MM.1S (cell line): ENCODE measurements around the gene NEURL1.

Experiments
- DNase-seq: peaks from one replicate; pipeline ENCODE4 v3.0.0-alpha.2; 2015
- H2AFZ ChIP-seq: fragments of 300-600 bp; sonication (generic); 2 replicates; pipeline ENCODE4 v1.6.0; 2016; ENCODE audit warnings: antibody characterized with exemption, low read length
- H3F3A ChIP-seq: fragments of 300-600 bp; sonication (generic); 2 replicates; pipeline ENCODE4 v1.6.1; 2016; ENCODE audit warnings: mild to moderate bottlenecking, antibody characterized with exemption, low read length, moderate library complexity, mixed read lengths; ENCODE audit not compliant: insufficient read depth
- H3K27ac ChIP-seq: fragments of 300-600 bp; sonication (generic); 2 replicates; pipeline ENCODE4 v1.5.1; 2016; ENCODE audit warnings: mild to moderate bottlenecking, low read length
- H3K27me3 ChIP-seq: fragments of 300-600 bp; sonication (generic); replicated peaks from 2 replicates; pipeline ENCODE4 v1.6.0; 2016; ENCODE audit warnings: low read length; ENCODE audit not compliant: insufficient read depth
- H3K36me3 ChIP-seq: fragments of 300-600 bp; sonication (generic); replicated peaks from 2 replicates; pipeline ENCODE4 v1.6.1; 2016; ENCODE audit warnings: mild to moderate bottlenecking, low read length, mixed read lengths; ENCODE audit not compliant: insufficient read depth
- H3K4me1 ChIP-seq: fragments of 300-600 bp; sonication (generic); 2 replicates; pipeline ENCODE4 v1.6.1; 2016; ENCODE audit warnings: low read length, mixed read lengths
- H3K4me2 ChIP-seq: fragments of 300-600 bp; sonication (generic); 2 replicates; pipeline ENCODE4 v1.6.0; 2016; ENCODE audit warnings: low read depth, low read length
- H3K4me3 ChIP-seq: fragments of 300-600 bp; sonication (generic); 2 replicates; pipeline ENCODE4 v1.5.1; 2016; ENCODE audit warnings: low read length, mixed read lengths
- H3K79me2 ChIP-seq: fragments of 300-600 bp; sonication (generic); 2 replicates; pipeline ENCODE4 v1.6.1; 2016; ENCODE audit warnings: mixed run types, low read length, mixed read lengths
- H3K9ac ChIP-seq: fragments of 300-600 bp; sonication (generic); 2 replicates; pipeline ENCODE4 v1.6.1; 2016; ENCODE audit warnings: low read length, mixed read lengths
- H3K9me2 ChIP-seq: fragments of 300-600 bp; sonication (generic); replicated peaks from 2 replicates; pipeline ENCODE4 v1.6.1; 2016; ENCODE audit warnings: mild to moderate bottlenecking, low read length, mixed read lengths; ENCODE audit not compliant: insufficient read depth
- H3K9me3 ChIP-seq: fragments of 300-600 bp; sonication (generic); replicated peaks from 2 replicates; pipeline ENCODE4 v1.6.1; 2016; ENCODE audit warnings: mild to moderate bottlenecking, low read length, mixed read lengths; ENCODE audit not compliant: insufficient read depth
- H4K20me1 ChIP-seq: fragments of 300-600 bp; sonication (generic); 2 replicates; pipeline ENCODE4 v1.6.1; 2016; ENCODE audit warnings: mild to moderate bottlenecking, low read length, moderate library complexity, mixed read lengths; ENCODE audit not compliant: insufficient read depth
- EZH2 ChIP-seq: fragments of 300-600 bp; sonication (generic); optimal IDR thresholded peaks from 2 replicates; pipeline ENCODE3; 2017; ENCODE audit warnings: low read depth, mild to moderate bottlenecking, antibody characterized with exemption, low read length, mixed read lengths
- EZH2phosphoT487 ChIP-seq: fragments of 300-600 bp; sonication (generic); IDR thresholded peaks from 2 replicates; pipeline ENCODE4 v1.6.1; 2018; ENCODE audit warnings: antibody characterized with exemption, low read length
- TF ChIP-seq, protein P1 (sequence below): fragments of 300-600 bp; sonication (generic); IDR thresholded peaks from 2 replicates; pipeline ENCODE4 v1.5.1; 2016; ENCODE audit warnings: antibody characterized with exemption, low read length, mixed read lengths

The NEURL1 gene

DNA sequence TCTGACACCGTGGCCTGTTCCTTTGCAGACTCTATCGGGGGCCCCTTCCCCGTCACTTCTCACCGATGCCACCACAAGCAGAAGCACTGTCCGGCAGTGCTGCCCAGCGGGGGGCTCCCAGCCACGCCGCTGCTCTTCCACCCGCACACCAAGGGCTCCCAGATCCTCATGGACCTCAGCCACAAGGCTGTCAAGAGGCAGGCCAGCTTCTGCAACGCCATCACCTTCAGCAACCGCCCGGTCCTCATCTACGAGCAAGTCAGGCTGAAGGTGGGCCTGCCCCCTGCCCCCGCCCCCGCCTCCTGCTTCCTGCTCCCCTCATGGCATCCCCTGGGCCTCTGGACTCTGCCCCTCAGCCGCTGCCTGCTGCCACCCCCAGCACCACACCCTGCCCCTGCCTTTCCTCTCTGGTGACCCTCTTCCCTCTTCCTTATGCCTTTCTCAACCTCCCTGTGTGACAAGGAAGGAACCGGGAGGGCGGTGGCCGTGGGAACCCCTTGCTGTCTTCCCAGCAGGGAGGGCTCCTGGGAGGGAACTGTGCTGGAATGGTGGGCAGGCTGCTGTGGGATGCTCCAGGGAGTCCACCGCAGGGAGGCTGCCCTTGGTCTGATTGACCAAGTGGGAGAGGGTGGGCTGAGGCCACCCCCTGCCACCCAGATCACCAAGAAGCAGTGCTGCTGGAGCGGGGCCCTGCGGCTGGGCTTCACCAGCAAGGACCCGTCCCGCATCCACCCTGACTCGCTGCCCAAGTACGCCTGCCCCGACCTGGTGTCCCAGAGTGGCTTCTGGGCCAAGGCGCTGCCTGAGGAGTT lies 77.5 kb downstream of the NEURL1 start:
- H3K4me2 ChIP-seq: no peak overlapping the region
- TF ChIP-seq, protein P1, sequence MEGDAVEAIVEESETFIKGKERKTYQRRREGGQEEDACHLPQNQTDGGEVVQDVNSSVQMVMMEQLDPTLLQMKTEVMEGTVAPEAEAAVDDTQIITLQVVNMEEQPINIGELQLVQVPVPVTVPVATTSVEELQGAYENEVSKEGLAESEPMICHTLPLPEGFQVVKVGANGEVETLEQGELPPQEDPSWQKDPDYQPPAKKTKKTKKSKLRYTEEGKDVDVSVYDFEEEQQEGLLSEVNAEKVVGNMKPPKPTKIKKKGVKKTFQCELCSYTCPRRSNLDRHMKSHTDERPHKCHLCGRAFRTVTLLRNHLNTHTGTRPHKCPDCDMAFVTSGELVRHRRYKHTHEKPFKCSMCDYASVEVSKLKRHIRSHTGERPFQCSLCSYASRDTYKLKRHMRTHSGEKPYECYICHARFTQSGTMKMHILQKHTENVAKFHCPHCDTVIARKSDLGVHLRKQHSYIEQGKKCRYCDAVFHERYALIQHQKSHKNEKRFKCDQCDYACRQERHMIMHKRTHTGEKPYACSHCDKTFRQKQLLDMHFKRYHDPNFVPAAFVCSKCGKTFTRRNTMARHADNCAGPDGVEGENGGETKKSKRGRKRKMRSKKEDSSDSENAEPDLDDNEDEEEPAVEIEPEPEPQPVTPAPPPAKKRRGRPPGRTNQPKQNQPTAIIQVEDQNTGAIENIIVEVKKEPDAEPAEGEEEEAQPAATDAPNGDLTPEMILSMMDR: no peak
- TF ChIP-seq EZH2: no peak
- no peak for TF ChIP-seq EZH2phosphoT487
- H3K36me3 ChIP-seq: no peaks in the 10 kb centered on the region
- H3K79me2 ChIP-seq: no peaks in the 10 kb centered on the region
- no peaks in the 10 kb centered on the region for H3F3A ChIP-seq
- no peaks in the 10 kb centered on the region for H3K4me1 ChIP-seq
- no peak overlapping the region for H3K9ac ChIP-seq
- no peaks in the 10 kb centered on the region for H3K27me3 ChIP-seq
- no peak overlapping the region for H3K4me3 ChIP-seq
- H3K9me3 ChIP-seq: no peaks in the 10 kb centered on the region
- H4K20me1 ChIP-seq: no peaks in the 10 kb centered on the region
- H2AFZ ChIP-seq: no peak overlapping the region
- no peak for DNase-seq
- no peaks in the 10 kb centered on the region for H3K9me2 ChIP-seq
- no peak overlapping the region for H3K27ac ChIP-seq

DNA sequence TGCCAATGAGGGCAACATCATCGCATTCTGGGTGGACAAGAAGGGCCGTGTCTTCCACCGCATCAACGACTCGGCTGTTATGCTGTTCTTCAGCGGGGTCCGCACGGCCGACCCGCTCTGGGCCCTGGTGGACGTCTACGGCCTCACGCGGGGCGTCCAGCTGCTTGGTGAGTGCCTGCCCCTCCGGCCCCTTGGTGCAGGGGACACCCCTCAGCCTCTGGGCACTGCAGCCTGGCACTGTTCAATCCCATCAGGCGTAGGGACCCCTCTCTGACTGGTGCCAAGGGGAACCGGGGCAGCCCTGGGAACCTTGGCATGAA lies 78.1 kb downstream of the NEURL1 start:
- no peaks in the 10 kb centered on the region for H4K20me1 ChIP-seq
- H3K27ac ChIP-seq: no peak overlapping the region
- no peak overlapping the region for H3K4me3 ChIP-seq
- no peaks in the 10 kb centered on the region for H3F3A ChIP-seq
- no peak overlapping the region for H3K9ac ChIP-seq
- H3K36me3 ChIP-seq: no peaks in the 10 kb centered on the region
- no peaks in the 10 kb centered on the region for H3K79me2 ChIP-seq
- H2AFZ ChIP-seq: no peak overlapping the region
- no peaks in the 10 kb centered on the region for H3K9me3 ChIP-seq
- H3K4me2 ChIP-seq: no peak overlapping the region
- TF ChIP-seq EZH2phosphoT487: no peak
- no peak for DNase-seq
- H3K9me2 ChIP-seq: no peaks in the 10 kb centered on the region
- no peaks in the 10 kb centered on the region for H3K27me3 ChIP-seq
- no peaks in the 10 kb centered on the region for H3K4me1 ChIP-seq

DNA sequence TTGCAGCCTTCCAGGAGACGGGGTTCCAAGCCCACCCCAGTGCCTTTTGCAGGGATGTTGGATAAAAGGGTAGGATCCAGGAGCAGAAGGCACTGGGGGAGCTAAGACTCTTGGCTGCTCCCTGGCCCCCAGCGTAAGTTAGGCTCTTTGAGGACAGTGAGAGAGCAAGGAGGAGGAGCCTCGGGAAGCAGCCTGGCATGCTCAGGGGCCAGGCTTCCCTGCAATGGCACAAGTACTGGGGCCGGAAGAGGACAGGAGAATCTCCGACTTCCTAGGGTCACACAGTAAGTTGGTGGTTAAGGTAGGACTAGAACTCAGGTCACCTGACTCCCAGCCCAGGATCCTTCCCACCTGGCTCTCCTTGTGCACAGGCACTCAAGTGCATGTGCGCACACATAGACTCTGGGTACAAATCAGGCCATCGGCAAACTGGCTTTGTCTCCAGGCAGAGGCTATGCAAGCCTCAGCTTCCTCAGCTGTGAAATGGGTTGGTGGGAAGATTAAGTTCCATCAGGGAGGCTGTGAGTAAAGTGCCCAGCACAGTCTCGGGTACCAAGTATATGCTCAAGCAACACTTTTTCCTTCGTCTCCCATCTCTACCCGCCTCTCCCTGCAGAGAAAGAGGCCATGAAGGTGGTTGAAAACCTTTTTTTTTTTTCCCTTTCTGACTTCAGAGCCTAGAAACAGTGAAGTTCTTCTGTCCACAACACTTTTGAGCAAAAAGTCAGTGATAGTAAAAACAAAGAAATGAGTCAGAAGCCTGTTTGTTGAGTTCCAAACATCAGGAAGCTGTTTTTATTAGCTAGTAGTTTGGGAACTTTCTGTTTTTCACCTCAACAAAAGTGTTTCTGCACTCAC lies 79.1 kb downstream of the NEURL1 start:
- H3K27ac ChIP-seq: no peak overlapping the region
- no peak overlapping the region for H2AFZ ChIP-seq
- H3K9ac ChIP-seq: no peak overlapping the region
- H3K4me2 ChIP-seq: no peak overlapping the region
- no peaks in the 10 kb centered on the region for H3K9me3 ChIP-seq
- no peak for DNase-seq
- no peaks in the 10 kb centered on the region for H3K27me3 ChIP-seq
- TF ChIP-seq EZH2phosphoT487: no peak
- TF ChIP-seq EZH2: no peak
- TF ChIP-seq, protein P1: no peak
- no peaks in the 10 kb centered on the region for H3F3A ChIP-seq
- H4K20me1 ChIP-seq: no peaks in the 10 kb centered on the region
- H3K36me3 ChIP-seq: no peaks in the 10 kb centered on the region
- H3K4me3 ChIP-seq: no peak overlapping the region
- no peaks in the 10 kb centered on the region for H3K4me1 ChIP-seq
- no peaks in the 10 kb centered on the region for H3K79me2 ChIP-seq
- H3K9me2 ChIP-seq: no peaks in the 10 kb centered on the region

DNA sequence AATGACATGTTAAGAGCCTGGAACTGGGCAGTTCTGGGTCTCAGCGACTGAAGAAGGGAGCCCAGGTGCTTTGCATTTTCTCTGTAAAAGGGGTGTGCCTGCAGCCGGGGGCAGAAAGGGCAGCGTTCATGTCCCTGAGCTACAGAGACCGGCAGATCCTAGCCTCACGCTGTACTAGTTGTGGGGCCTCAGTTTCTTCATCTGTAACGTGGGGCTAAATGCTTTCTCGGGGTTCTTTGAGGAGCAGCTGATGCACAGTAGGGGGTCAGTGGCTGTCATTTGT lies 79.6 kb downstream of the NEURL1 start:
- Histone ChIP-seq H3K9me3 (no peaks in the 10 kb centered on the region), H3K4me1 (peaks cover under 1% of the 10 kb centered on the region; the same call in 1 of the 2 replicates), H3K36me3 (no peaks in the 10 kb centered on the region), H3K27me3 (no peaks in the 10 kb centered on the region), H3K9me2 (no peaks in the 10 kb centered on the region), H3K4me3 (no peak overlapping the region), H3F3A (no peaks in the 10 kb centered on the region), H3K79me2 (no peaks in the 10 kb centered on the region), H3K4me2 (no peak overlapping the region), H3K27ac (no peak overlapping the region), H2AFZ (no peak overlapping the region), H4K20me1 (no peaks in the 10 kb centered on the region), H3K9ac (no peak overlapping the region)
- DNase-seq: no peak
- TF ChIP-seq EZH2phosphoT487 (no peak), EZH2 (no peak)
- TF ChIP-seq, protein P1: no peak
